GDM1 (cell line): ENCODE results near the gene HPS3.

Experiments
- DNase-seq: peaks from one replicate; lab custom pipeline; 2025; lab: John Stamatoyannopoulos, UW

HPS3 gene

DNA sequence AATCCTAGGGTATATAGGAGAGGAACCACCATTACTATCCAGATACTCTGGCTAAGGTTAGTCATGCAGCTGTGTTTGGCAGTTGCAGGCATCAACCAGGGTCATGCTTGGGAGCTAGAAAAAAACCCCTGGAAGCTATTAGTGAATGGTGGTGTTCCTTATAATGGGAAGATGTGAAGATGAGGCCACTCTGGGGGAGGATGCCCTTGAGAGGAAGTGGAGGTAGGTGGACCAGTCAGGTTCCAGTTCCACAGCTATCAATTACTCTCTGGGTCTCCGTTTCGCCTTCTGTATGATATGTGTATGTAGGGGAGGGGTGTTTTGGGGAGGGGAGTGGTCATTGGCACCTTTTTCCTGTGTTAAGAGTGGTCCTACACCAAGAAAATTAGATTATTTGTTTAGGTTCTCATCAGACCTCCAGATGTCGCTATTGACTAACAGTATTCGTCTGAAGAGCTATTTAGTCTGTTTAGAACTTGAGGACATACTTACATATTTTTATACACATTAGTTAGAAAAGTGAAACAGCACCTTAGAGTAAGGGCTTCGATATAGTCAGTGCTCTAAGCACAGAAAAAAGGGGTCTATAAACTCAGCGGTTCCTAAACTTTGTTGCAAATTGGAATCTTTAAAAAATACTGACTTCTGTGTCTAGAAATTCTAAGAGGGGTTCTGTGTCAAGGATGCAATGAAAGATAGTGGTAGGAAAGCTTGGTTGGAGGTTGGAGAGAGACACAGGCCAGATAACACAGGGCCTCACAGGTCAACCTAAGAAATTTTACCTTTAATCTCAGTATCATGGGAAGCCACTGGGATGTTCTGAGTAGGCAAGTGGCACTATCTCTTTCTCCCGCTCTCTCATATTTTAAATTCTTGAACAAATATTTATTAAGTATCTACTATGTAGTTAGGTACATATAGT, 9.1 kb upstream of the HPS3 start:
- DNase-seq: no peak

DNA sequence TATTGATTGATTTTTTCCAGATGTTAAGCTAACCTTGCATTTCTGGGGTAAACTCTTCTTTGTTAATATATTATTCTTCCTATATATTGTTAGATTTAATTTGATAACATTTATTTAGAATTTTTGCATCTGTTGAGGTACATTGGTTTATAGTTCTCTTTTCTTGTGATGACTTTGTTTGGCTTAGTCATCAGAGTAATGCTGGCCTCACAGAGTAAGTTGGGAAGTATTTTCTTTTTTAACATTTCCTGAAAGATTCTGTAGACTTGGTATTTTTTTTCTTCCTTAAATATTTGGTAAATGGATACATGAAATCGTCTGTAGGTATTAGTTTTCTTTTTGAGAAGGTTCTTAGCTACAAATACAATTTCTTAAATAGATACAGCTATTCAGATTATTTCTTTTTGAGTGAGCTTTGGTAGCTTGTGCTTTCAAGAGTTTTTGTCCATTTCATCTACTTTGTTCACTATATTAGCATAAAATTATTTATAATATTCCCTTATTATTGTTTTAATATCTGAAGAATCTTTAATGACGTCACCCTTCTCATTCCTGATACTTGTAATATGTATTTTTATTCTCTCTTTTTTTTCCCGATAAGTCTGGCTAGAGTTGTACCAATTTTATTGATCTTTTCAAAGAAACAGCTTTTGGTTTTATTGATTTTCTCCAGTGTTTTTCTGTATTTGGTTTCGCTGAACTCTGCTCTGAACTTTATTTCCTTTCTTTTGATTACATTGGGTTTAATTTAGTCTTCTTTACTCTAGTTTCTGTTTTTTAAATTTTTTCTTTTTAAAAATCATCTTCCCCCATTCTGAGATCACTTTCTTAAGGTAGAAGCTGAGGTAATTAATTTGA, 6.5 kb upstream of the HPS3 start:
- DNase-seq: no peak

DNA sequence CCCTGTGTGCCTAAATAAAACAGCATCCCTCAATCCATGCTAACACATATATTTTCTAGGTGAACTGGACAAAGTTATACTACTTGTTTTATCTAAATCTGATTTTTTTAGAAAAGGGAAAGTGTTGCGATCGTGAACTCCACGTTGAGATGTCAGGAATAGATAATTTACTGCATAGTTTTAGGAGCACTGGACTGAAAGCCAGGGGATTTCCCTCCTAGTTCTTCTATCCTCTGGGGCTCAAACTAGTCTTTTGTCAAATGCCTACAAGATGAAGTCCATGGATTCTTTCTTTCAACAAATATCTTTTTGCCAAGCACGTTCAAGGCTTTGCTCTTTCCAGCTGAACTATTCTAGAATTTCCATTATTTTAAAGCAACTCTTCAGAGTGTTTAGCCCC, 617 bp upstream of the HPS3 start:
- no peak for DNase-seq

DNA sequence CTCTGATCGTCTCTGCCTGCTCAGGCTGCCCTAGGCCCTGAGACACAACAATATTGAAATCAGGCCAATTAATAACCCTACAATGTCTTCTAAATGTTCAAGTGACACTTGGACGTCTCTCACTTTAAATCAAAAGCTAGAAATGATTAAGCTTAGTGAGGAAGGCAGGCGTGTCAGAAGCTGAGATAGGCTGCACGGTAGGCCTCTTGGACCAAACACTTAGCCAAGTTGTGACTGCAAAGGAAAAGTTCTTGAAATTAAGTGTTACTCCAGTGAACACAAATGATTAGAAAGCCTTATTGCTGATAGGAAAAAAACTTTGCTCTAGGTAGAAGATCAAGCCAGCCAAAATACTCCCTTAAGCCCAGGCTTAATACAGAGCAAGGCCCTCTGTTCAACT, 2.2 kb downstream of the HPS3 start:
- no peak for DNase-seq

DNA sequence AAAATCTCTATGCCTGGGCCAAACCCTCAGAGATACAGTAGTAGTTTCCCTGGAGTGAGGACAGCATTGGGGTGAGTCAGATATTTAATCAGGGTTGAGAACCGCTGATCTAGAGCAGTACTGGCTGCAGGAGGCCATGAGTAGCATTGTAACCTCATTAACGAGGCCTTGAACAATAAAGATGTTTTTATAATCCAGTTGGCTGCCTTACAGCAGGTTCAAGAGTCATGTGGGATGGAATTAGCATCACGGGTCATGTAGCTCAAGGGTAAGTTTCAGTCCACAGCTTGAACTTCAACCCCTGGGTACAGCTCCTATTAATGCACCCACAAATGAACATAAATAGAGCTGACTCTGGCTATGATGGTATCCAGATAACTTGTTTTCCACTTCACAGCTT, 5.1 kb downstream of the HPS3 start:
- DNase-seq: no peak

DNA sequence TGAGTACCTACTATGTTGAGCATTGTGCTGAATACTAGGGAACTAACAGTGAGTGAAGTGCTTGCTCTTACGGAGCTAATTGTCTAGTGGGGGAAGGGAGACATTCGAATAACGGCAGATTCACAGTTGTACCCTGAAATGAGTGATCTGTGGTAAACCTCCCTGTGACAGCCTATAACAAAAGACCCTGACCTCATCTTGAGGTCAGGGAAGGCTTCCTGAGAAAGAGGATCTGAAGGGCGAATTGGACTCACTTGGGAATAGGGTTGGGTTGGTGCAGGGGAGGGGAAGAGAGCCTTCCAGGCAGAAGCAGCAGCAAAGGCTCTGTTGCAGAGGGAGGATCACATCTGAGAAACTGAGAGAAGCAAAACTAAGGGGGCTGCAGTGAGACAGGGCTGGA, 13.2 kb downstream of the HPS3 start:
- DNase-seq: no peak

DNA sequence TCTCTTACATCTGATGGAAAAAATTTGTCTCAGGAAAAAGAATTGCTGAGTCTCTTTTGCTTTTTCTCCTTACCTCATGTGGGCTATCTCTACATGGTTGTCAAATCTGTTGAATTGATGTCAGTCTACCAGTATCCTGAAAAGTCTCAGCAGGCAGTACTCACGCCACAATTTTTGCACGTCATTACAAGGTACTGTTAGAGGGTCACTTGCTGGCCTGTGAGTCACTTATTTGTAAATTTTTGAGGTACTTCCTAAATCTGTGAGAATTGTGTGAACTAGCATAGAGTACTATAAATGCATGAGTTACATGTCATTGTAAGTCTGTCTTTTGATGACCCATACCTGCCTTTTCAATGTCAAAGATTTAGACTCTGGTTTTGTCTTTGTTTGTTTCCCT, 15.9 kb downstream of the HPS3 start:
- no peak for DNase-seq

DNA sequence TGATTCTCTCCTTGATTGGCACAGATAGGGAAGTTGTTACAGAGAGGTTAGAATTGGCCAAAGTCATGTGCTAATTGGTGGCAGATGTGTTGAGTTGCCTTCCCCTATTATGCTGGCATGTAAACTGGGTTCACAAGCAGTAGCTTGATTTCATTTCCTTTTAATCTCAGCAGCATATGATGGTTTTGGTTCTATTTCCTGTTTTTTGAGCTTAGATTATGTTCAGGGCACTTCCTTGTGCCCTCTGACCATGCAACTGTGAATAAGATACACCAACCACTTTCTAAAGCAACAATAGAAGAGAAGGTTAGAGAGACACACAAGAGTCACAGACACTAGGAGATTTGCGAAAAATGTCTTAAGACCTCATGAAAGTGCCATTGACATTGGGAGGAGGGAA, 16.5 kb downstream of the HPS3 start:
- DNase-seq: no peak

DNA sequence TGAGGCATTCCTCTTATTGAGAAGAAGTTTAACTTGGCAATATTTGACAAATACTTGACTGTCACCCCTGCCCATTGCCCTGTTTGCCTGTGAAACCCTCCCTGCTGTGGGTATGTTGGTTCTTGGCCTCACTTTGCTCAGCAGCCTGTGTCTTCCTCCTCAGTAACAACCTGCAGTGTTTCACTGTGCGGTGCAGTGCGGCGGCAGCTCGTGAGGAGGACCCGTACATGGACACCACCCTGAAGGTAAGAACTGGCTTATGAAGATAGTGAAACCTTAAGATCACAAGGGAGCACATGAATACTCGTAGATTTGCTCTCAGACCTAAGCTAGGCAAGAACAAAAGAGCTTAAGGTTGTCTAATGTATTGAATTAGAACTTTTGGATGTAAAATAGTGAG, 21.0 kb downstream of the HPS3 start:
- no peak for DNase-seq

DNA sequence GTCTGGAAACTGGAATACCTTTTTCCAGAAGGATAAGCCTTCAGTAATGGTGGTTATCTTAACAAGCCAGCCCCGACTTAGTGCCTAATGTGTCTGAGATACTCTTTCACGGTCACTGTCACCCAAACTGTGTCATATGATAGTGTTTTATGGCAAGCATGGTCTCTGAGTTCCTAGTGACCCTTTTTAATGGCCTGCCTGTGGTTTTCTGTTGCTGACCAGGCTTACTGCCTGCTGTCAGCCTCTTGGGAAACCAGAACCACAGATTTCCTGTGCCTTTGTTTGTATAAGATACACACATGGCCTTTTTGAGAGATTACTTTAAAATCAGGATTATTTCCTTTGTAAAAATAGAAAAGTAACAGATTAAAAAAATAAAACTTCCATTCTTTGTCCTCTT, 22.4 kb downstream of the HPS3 start:
- DNase-seq: no peak

DNA sequence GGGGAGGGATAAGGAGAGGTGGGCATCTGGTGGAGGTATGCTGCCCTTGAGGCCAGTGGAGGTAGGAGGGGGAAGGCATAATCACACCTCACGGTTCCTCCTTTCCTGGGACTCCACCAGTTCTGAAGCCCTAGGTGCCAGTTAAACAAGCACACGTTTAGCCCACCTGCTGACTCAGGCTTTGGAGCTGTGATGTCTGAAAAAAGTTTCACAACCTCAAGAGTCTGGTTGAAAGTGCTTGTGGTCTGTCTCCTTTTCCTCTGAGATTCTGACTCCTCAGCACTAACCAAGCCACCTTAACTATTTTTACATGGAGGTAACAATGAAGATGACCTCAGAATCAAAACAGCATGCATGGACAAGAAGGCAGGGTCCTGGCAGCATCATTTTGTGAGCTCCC, 23.0 kb downstream of the HPS3 start:
- no peak for DNase-seq

DNA sequence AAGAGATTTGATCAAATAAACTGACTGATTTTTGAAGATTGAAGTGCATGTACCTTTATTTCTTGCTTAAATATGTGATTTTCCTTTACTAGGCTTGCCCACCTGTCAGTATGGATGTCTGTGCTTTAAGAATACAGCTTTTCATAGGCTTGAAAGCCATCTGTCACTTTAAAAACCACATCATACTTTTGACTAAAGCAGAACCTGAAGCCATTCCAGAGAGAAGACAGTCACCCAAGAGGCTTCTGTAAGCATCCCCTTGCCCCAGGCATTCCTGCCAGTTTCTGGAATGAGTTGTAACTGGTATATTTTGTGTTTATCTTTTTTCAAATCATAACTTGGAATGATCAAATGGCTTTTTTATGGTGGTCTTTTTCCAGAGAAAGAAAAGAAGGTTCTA, 24.0 kb downstream of the HPS3 start:
- DNase-seq: no peak

DNA sequence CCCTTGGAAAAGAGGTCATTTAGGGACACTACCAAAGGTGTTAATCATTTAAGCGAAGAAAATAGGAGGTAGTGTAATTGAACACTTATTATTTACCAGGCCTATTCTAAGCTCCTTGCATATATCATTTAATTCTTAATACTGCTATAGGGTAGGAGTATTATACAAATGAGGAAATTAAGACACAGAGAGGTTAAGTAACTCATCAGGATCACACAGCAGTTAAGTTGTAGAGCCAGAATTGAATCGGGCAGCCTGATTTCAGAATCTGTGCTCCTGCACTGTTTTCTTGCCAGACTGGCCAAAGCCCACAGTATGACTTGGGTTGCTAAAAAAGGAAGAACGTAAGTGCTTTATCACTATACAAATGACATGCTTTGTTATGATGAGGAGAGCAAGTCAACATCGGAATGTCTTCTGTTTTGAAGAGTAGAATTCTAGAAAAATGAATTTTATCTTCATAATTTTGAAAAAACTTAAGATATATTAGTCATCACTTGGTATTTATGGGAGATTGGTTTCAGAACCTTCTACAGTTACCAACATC, 31.4 kb downstream of the HPS3 start:
- no peak for DNase-seq

DNA sequence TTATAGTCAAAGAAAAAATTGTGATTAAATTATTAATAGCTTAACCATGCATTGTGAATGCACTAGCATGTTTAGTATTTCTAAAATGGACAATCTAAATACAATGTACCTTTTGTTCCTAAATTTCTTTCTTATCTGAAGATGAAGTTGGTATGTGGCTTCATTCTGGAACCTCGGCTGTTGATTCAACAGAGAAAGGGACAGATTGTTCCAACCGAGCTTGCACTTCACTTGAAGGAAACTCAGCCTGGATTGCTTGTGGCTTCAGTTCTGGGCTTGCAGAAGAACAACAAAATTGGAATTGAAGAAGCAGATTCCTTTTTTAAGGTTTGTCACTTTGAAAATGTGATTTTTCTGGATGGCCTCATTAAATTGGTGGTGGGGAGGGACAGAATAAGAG, 32.6 kb downstream of the HPS3 start:
- no peak for DNase-seq

DNA sequence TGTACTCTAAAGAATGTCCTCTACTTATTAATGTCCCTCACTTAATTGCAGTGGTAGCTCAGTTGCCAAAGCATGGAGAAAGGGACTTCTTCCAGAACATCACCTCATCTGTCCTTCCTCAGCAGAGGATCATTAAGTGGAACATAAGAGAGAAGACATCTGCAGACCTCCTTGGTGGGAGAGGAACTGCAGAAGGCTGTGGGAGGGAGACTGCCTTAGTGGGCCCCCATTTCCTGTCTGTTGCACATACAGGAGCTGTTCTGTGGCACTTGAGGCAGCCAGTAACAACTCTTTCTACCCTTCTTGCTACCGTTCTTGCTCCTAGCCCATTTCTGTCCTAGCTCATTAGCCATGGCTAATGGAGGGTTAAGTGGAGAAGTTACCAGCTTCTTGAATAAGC, 33.6 kb downstream of the HPS3 start:
- no peak for DNase-seq

DNA sequence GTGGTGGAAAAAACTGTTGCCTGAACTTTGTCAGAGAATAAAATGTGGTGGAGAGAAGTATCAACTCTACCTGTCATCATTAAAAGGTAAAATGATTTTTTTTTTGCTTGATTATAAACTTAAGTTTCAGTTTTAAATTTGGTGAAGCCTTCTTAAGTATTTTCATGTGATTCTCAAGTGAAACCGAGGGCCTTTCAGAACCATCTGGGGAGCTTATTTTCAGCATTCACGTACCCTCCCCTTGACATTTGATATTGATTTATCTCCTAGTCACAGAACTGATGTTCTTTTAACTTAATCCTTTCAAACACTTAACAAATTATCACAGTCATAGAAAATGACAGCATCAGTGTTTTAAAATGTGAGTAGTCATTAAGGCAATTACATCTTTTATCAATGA, 38.5 kb downstream of the HPS3 start:
- no peak for DNase-seq

DNA sequence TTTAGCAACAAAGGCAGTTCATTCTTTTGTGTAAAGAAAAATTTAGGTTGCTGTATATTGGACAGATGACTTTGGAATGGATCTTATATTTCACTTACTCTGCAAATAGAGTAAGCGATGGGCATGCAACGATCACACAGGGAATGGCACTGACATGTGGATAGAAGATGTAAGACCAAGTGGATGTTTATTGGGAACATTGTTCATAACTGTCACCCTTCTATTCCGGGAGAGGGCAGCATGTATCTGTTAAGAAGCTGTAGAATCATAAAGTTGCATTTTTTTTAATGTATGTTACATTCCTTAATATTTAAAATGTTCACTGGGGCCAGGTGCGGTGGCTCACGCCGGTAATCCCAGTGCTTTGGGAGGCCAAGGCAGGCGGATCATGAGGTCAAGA, 41.2 kb downstream of the HPS3 start:
- no peak for DNase-seq

DNA sequence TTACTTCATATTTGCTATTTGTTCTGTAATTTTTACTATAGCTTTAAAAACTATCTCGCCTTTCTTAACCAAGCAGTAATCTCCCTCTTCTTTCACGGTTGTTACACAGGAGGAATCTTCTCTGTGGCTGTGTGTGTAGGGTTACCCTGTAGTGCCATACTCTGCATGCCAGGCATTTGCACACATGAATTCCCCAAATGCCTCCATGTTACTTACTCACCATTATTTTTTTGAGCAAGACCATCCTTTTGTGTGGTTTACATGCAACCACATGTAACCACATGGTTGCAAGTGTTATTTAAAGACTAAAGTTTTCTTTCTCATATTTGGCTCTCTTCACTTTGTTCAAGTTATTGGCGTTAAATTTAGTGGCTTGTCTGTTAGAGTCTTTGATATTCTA, 45.5 kb downstream of the HPS3 start:
- DNase-seq: no peak

DNA sequence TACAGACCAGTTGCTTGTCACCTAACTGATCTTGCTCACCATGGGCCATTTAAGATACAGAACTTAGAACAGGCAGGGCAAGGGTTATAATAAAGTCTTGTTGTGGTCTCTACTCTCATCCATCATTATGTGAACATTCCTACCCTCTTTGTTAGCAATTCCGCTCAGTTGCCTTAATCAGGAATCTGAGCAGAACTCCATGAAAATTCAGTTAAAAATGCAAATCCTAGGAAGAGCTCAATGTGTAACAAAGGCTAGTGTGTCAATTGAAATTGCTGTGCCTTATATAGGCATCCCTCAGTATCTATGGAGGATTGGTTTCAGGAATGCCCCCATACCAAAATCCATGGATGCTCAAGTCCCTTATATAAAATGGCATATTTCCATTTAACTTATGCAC, 47.7 kb downstream of the HPS3 start:
- no peak for DNase-seq

DNA sequence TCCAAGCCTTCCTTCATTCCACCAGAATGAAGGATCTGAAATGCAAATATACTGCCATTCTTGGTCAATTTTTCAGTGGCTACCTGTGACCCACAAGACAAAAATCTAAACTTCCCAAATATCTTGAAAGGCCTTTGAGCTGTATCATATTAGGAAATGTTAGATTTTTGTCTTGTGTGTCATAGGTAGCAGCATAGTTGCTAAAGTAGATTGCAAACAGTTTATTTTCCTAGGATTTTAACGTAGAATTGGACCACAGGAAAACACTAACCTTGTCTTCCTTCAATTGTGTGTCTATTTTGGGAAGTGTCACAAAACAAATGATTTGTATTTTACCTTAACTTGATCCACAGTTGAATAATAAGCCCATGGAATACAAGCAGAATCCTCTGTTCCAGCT, 49.8 kb downstream of the HPS3 start:
- no peak for DNase-seq

DNA sequence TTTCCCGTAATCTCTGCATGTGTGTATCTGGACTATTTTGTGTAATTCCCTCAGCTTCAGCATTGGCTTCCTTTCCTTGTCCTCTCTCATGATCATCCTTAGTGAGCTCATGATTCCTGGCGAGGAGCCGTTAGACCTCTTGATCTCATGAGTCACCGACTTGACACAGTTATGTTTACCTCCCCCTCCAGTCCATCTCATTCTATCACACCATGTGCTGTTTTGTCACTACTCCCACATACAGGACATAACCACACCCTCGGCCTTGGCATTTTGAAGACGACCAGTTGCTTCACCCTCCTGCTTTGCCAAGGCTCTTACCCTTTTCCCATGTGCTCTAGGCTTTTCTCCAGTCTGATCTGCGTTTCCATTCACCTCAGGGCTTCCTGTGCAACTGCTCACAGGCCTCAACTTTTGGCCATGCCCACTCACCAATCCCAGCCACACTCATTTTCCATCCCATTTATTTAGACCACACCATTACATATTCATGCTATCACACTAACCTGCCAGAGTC, 50.7 kb downstream of the HPS3 start:
- DNase-seq: no peak

DNA sequence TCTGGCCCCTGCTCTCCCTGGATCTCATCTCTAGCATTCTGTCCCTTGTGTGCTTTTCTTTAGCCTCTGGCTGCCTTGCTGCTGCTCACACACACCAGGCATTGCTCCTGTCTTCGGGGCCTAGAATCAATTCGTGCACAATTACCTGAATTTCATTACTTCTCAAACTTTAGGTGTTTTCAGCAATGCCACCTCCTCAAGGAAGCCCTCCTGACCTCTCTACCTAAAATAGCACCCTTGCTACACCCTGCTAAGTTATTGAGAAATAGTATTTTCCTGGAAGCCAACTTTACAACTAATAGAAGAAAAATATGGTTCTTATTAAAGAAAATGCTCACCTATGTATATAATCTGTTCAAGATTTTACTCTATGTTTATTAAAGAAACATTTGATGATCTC, 51.7 kb downstream of the HPS3 start:
- no peak for DNase-seq

DNA sequence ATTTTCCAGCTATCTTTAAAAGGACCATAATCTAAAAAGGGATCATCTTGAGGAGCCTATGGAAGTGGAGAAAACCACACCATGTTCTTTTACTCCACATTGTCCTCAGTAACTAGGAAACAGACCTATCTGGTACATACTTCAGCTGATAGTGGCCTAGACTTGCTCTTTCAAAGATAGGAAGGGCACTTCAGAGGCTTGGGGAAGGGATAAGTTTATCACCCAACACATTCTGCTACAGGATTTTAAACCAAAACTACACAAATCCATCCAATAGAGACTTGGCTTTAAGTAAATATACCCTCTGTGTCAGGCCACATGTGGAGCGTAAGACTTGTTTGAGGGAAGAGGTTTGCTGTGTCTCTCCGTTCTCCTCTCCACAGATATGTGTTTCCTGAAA, 56.8 kb downstream of the HPS3 start:
- DNase-seq: no peak
